Loucy (cell line): ENCODE measurements around the gene KCNMA1.

Source experiments
- EZH2phosphoT487 ChIP-seq: fragments of 200-600 bp; IDR thresholded peaks from 2 replicates; pipeline ENCODE4 v1.6.1; 2018; ENCODE audit warnings: antibody characterized with exemption, mild to moderate bottlenecking, moderate library complexity, borderline replicate concordance
- TF ChIP-seq, protein P1 (sequence below): fragments of 200-600 bp; sonication (generic); conservative IDR thresholded peaks from 2 replicates; pipeline ENCODE4 v1.5.1; 2014; ENCODE audit warnings: mild to moderate bottlenecking, antibody characterized with exemption, low read length

DNA sequence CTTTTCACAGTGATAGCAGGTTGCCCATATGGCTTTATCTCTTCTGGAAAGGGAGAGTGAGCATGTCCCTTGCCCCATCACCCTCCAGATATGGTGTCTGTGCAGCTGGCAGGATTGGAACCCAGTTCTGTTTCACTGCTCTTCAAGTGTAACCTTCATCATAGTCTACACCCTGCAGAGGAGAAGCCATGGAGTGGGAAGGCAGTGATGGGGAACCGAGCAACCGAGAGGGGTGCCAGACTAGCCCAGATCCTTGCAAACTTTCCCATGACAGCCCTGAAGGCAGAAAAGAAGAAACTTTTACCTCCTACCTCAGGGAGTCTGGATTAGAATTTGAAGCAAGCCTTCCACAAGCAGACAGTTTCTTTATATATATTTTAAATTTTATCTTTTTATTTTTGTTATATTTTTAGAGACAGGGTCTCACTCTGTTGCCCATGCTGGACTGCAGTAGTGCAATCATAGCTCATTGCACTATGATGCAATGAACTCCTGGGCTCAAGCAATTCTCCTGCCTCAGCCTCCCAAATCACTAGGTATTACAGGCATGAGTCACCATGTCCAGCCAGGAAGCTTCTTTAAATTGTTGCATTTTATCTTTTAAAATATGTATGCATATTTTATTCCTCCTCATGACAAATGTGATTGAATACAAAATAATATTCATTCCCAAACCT lies 133.3 kb downstream of the KCNMA1 start:
- TF ChIP-seq, protein P1, sequence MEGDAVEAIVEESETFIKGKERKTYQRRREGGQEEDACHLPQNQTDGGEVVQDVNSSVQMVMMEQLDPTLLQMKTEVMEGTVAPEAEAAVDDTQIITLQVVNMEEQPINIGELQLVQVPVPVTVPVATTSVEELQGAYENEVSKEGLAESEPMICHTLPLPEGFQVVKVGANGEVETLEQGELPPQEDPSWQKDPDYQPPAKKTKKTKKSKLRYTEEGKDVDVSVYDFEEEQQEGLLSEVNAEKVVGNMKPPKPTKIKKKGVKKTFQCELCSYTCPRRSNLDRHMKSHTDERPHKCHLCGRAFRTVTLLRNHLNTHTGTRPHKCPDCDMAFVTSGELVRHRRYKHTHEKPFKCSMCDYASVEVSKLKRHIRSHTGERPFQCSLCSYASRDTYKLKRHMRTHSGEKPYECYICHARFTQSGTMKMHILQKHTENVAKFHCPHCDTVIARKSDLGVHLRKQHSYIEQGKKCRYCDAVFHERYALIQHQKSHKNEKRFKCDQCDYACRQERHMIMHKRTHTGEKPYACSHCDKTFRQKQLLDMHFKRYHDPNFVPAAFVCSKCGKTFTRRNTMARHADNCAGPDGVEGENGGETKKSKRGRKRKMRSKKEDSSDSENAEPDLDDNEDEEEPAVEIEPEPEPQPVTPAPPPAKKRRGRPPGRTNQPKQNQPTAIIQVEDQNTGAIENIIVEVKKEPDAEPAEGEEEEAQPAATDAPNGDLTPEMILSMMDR = no peak
- TF ChIP-seq EZH2phosphoT487 = no peak
